GM21515 (cell line): ENCODE data around the gene SNAPC3.
"Not testable (repeated sequence)": the region's sequence is repeated elsewhere in the genome, so short reads cannot be mapped to it uniquely, and the experiment has no call there.

Experiments
- ATAC-seq: cut with Tn5 transposase; IDR thresholded peaks from one replicate; pipeline ENCODE4 v1.9.1; 2021; ENCODE audit not compliant: unreplicated experiment

The SNAPC3 gene

DNA sequence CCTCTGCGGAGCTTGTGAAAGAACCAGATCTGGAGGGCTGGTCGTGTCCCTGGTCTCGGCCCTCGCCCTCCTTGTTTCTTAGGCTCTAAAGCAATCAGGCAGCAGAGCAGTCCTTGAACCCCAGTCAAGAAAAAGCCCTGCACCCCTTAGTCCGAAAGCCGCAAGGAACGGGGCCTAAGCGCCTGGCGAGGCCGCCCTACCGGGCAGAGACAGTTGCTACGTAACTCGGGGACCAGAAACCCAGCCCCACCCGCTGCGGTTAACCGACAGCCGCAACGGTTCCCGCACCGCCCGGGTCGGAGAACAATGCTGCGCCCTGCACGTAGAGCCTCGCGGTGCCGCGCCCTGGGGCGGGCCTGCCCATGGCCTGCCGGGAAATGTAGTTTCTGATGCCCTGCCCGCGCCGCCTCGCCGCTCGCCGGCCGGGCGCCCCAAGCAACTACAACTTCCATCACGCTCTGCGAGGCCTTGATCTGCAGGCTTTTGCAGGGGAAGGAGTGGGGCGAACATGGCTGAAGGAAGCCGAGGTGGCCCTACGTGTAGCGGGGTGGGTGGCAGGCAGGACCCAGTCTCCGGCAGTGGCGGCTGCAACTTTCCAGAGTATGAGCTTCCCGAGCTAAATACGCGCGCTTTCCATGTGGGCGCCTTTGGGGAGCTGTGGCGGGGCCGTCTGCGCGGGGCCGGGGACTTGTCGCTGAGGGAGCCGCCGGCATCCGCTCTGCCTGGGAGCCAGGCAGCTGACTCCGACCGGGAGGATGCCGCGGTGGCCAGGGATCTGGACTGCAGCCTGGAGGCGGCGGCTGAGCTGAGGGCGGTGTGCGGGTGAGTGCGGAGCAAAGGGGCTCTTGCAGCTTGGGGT is at the start of gene SNAPC3:
TSS of gene SNAPC3 (plus strand) at position 505 of the 859 bp plus-strand sequence. CDS start at position 509, 4 bp downstream.
- peak; percentile 98 for ATAC-seq

DNA sequence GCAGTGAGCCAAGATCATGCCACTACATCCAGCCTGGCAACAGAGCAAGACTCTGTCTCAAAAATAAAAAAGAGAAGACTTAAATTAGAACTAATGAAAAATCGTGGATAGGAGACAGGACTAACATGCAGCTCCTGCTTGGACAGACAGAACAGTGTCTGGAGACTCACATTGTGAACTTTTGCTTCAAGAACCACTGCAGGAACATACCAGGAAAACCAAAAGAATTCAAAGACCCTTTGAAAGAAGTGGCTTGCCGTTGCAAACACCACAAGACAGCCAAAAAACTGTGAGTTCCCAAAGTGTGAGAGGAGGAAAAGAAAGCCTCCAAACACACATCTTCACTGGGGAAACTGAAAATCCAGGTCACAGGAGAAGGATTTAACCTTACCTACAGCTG is 48.8 kb upstream of the SNAPC3 start:
- no peak for ATAC-seq

DNA sequence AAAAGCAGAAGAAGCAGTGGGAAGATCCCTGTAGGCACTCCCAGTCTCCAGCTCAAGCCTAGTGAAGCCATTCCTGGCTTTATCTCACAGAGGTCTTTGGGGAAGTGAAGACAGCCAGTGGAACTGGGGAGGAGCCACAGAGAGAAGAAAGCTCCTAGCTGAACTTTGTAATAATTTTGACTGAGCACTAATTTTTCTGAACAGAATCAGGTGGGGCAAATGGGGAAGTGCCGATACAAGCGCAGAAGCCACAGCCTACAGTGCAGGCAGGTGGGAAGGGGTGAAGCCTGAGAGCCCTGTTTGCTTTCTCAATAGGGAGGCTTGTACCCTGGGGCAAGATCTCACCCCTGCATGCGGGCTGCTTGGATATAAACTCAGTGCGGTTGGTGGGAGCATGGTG is 48.4 kb upstream of the SNAPC3 start:
- ATAC-seq, result peak; percentile 58

DNA sequence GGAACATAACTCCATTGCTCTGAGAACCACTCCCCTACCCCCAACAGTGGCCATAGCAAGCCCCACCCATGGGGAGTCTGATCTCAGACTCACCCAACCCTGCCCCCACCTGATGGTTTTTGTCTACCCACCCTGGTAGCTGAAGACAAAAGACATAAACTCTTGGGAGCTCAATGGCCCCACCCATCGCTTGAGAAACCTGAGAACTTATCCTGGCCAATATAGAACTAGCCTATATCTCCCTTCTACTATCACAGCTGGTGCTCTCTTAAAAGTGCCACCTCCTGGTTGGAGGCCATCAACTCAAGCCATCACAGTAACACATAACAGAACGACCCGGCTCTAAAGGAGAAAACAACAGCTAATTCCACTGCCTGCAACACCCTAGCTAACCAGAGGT is 47.9 kb upstream of the SNAPC3 start:
- no peak for ATAC-seq

DNA sequence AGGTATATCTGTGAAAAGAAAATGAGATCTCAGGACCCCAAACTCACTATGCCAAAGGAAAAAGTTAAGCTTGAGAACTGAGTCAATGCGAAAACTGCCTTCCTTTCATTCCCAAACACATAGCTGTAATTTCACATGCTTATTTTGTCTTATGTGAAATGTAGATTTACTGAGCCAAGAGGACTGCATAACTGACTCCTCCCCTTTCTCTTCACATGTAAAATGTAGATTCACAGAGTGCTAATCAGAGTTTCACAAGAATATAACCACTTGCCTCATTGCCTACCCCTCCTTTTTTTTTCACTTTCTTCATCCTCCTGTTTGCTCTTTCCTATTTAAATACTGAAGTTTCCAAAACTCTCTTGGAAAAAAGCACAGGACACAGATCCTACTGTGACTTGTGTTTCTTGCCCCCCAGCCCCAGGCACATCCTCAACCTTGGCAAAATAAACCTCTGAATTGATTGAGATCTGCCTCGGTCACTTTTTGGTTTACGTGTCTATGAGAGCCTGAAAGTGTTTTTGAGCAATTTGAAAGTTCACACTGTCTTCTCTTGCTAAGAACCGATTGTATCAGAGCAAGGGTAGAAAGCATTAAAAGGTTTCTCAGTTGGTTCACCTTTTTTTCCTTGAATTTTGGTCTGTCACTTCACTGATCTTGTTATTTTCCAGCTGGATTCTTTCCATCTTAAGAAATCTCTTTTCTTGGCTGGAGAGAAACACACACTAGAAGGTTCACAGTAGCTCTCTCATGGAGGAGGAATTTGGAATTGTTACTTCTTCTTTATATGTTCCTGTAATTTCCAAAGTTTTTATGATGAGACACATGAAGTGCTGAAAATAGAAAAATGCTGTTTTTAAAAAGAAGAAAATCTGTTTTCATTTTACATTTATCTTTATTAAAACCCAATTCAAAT is 44.8 kb upstream of the SNAPC3 start:
- no peak for ATAC-seq

DNA sequence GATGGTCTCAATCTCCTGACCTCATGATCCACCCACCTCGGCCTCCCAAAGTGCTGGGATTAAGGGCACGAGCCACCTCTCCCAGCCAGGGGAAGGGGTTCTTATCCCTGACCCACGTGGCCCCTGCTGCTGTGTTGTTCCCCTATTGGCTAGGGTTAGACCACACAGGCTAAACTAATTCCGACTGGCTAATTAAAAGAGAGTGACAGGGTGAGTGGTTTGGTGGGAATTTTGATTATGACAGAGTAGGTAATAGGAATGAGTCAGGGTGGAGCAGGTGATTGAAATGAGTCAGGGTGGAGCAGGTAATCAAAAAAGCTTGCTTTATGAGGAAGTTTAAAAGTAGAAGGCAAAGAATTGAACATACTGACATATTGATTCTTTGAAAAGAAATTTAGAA is 43.4 kb upstream of the SNAPC3 start:
- ATAC-seq, result not testable (repeated sequence)

DNA sequence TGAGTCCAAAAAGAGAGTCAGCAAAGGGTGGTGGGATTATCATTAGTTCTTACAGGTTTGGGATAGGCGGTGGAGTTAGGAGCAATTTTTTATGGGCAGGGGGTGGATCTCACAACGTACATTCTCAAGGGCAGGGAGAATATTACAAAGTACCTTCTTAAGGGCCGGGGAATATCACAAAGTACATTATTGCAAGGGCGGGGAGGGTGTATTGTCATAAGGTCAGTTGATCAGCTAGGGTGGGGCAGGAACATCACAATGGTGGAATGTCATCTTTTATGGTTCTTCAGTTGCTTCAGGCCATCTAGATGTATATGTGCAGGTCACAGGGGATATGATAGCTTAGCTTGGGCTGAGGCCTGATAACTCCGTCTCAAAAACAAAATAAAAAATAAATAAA is 42.8 kb upstream of the SNAPC3 start:
- ATAC-seq, result not testable (repeated sequence)

DNA sequence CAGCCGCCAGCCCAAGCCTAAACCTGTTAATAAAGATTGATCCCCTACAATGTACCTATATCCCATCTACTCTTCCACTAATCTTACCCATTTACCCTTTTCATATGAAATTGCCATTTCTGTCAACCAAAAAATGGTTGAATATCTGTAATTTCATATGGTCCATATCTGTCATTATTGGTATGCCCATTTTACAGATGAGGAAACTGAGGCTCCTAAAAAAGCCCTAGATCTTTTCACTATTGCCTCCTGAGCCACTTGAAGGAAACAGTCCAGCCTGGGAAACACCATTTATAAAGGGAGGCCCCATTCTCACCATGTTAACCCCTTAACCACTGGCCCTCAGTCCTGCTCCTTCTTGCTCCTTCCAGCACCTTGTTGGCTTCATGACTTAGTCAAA is 41.2 kb upstream of the SNAPC3 start:
- ATAC-seq, result no peak

DNA sequence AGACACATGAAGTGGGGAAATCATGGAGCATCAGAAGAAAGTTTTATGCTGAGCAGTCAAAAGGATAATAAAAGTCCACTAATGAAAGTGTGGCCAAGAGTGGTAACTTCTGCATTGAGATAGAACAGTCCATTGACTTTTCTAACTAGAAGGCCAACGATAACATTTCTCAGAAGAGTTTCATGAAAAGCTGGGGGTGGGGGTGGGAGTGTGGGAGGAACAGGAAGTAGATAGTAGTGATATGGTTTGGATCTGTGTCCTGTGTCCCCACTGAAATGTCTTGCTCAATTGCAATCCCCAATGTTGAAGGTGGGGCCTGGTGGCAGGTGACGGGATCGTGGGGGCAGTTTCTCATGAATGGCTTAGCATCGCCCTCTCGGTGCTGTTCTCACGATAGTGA is 36.2 kb upstream of the SNAPC3 start:
- ATAC-seq, result no peak

DNA sequence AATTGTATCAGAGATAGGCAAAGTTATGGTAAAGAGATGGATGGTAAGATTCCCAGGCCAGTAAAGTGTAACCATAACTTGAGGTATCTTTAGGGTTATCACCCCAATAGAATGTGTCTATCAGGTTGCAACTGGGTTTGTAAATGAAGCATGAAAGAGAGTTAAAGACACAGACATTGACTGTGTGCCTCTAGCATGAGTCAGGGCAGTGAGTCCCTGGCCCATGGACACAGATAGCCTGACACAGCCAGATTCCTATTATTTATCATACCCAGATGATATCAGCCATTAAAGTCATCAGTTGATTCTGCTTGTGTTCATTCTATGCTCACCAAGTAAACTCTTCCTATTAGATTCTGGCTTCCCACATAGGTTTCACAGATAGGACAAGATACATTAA is 33.5 kb upstream of the SNAPC3 start:
- no peak for ATAC-seq

DNA sequence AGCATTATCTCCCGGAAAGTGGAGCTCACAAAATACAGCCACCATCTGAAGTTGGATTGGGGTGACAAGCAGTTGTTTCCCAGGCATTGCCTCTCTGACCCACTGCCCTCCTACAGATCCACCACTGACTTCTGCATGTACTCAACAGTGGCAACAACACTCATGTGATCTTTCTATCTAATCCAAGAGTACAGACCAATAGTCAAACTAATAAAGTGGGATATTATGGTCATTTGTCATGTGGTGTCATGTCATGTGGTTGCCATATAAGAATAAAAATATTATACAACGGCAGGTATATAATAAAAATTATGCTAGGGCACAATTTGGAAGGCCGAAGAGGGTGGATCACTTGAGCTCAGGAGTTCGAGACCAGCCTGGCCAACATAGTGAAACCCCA is 33.0 kb upstream of the SNAPC3 start:
- no peak for ATAC-seq

DNA sequence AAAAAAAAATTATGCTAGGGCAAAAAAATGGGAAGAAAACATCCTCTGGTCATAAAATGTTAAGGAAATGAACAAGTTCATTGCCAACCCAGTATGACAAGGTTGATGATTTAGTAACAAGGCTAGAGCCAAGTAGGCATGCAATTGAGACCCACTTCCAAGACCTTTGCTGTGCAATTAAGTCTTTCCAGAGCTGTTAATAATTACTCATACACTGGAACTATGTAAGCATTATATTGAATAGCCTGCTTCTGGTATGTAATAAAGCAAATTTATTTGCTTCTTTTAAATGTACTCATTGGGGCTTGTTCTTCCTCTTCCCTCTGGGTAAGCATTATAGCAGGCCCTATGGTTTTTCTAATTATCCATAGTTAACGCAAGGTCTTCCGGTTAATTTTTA is 32.5 kb upstream of the SNAPC3 start:
- ATAC-seq, result no peak

DNA sequence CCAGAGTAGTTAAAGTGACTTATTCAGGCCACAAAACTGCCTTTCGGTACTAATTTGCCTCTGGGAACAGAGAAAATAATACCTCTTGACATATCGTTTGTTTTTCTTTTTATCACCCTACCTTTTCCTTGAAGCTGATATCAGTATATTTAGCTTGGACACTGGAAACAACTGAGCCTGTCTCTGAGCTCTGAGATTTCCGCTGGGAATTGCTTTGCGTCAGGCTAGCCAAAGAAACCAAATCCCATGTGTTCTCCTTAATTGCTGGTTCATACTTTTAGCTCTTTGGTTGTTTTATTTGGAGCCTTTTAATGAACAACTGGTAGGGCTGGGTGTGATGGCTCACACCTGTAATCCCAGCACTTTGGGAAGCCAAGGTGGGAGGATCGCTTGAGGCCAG is 30.3 kb upstream of the SNAPC3 start:
- ATAC-seq, result no peak

DNA sequence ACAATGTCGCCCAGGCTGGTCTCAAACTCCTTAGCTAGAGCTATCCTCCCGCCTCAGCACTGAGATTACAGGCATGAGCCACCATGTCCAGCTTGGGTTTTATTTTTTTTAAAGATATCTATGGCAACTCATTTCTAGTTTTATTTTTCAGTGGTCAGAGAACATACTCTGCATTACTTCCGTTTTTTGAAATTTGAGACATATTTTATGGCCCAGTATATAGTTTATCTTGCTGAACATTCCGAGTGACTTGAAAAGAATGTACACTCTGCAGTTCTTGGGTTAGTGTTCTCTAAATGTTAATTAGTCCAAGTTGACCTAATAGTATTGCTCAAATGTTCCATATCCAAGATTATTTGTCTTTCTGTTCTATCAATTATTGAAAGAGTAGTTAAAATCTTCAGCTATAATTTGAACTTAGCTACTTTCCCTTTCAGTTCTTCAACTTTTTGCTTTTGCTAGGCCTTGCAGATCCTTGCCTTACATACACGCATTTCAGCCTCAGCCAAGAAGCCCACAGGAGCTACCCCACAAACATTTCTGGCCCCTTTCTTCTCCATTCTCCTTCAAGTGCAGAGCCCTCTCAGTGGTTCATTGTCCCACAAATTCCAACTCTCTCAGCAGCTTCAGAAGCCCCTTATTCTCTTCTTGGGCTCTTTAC is 22.3 kb upstream of the SNAPC3 start:
- ATAC-seq, result no peak

DNA sequence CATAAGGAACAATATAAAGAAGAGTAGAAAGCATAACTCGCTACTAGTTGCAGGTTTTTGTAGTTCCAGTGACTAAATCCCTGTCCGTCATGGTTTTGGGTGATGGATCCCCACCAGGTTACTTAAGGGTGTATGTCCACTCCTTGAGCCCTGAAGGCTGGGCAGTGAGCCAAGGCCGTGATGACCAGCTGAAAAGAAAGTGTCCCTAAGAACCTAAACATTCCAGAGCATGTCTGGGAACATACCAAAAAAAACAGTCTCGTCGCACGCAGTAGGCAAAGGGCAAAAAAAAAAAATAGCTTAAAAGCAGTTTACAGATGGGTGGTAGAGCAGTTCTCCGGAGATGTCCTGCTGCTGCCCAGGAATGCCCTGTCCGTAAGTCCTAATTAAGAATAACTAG is 21.4 kb upstream of the SNAPC3 start:
- ATAC-seq, result no peak

DNA sequence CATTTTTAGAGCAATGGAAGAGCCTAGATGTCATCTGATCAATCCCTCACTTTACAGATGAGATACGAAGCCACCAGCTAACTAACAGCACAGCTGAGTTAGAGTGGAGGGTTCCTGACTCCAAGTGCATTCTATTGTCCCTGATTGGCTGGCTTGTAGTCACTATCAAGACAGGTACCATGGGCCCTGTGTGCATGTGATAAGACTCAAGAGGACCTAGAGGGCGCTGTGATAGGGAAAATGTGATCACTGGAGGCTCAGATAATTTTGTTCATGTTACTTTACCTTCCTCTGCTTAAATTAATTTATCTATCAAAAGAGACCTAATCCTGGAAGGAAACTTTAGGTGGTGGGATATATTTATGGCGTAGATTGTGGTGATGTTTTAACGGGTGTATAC is 19.5 kb upstream of the SNAPC3 start:
- ATAC-seq, result no peak

DNA sequence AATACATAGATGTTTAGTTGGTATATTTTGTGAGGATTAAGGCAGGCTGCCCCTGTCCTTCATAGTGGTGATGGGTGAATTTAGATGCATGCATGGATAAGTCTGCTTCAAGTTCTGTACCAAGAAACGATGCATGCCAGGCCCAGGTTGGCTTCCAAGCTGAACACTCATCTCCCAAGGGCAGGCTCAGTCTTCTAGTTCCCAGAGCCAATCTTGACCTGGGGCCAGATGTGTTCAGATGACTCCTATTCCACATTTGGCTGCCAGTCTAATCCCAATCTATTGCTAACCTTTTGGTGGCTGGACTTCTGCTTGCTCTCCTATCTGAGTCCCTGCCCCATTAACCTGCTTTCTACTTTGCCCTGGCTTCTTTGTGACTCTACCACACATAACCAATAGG is 18.5 kb upstream of the SNAPC3 start:
- no peak for ATAC-seq

DNA sequence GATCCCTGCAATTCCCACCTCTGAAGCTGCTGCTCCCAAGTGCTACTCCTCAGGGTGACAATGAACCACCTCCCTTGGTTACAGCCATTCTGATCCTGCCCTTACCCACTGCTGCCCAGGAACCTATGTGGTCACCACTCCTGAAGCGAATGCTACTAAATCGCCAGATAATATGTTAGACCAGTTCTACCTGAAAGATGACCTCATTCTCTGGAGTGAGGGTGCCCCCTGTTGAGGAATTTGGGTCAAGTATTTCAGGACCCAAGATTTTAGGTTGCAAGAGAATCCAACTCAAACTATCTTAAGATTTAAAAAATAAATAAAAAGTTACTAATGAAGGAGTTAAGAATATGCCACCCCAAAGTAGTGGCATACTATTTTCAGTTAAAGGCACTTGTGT is 5.8 kb upstream of the SNAPC3 start:
- no peak for ATAC-seq

DNA sequence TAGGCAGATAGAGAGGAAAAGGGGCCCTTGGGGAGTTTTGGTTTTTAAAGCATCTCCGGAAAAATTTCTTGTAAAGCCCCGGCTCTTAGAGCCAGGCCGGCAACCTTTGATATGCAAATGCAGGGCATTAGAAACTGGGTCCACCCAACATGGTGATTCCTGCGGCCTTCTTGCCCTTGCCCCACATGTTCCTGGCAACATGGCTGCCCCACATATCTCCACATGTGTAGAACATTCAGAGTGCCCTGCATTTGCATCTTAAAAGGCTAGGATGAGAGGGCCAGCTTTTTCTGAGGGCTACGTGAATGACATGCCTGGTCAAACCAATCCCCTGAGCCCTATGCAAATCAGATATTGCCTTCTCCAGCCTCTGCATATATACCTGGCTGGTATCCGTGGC is 5.0 kb upstream of the SNAPC3 start:
- ATAC-seq, result no peak

DNA sequence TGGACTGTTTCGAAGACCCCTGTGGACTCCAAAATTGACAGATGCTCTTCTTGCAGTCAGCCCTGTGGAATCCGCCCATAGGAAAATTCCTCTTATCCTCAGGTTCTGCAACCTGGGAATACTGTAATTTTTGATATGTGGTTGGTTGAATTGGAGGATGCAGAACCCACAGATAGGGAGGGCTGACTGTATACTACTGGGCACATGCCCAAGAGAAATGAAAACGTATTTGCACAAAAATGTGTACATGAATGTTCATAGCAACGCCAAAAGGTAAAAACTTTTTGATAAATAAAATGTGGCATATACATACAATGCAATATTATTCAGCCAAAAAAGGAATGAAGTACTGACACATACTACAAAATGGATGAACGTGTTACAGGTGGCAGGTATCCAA is 1.9 kb upstream of the SNAPC3 start:
- ATAC-seq, result no peak

DNA sequence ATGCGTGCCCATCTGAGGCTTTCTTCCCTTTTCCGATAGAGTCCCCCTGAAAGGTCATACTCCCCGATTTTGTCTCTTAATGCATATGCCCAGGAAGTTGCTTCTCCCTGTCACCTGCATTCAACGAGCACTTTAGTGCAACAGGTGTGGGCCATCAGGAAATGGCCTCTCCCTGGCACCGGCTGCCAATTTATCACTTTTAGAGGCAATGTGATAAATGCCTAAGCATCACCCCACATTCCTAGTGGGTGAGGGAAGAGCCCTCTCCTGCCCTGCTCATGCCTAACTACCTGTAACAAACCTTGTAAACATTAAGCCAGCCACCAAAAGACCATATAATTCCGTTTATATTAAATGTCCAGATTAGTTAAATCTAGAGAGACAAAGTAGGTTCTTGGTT is 1.1 kb upstream of the SNAPC3 start:
- no peak for ATAC-seq

DNA sequence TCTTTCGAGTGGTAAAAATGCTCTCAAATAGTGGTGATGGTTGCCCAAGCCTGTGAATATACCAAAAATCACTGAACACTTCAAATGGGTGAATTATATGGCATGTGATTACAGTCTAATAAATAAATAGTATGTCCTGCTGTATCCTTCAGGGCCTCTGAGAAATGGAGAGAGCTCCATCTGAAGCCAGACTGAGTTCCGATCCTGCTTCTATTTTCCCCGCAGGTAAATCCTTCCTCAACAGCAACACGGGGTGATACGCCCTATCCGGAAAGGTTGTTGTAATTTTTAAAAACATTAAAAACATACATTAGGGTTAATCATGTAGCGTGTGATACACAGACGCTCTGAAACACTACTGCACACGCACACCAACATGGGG is 695 bp upstream of the SNAPC3 start:
- ATAC-seq, result no peak
